ENCODE data around the gene RAB6A.

- TF ChIP-seq CTCF (IDR thresholded peaks at IDR 0.05 in 4 of 5, conservative IDR thresholded peaks at IDR 0.05 in 1 of 5) (no peak), POLR2A (IDR thresholded peaks at IDR 0.05) (no peak)
These were observed 6.9 kb downstream of the RAB6A start for GRCh38 chr11:73753938-73754337.
